ENCODE measurements around the gene TMCC2.

DNA sequence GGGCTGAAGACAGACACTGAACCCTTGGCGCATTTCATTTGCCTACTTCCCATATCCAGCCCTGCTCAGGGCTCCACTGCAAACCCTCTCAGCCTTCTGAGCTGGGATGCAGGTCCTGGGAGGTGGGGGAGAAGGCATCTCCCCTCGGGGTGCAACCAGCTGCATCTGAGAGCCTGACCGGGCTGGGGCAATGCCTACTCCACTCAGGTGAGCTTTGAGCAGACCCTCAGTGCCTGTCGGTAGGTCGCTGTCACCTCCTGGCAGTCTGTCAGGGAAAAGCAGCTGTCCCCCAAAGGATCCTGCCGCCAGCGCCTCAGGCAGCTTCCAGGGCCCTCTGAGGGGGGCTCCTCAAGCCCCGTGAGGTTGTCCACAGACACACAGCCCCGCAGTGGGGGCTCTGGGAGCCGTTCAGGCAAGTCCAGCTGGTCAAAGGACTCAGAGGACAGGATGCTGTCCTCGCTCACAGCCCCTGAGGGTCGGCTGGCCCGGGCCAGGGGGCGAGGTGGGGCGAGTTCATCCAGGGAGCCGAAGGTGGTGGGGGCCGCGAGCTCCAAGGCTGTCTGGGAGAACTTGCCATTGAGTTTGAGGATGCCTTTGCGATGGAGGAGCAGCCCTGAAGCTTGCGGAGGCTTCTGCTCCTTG is 75.6 kb downstream of the TMCC2 start:
- TF ChIP-seq, protein P1, sequence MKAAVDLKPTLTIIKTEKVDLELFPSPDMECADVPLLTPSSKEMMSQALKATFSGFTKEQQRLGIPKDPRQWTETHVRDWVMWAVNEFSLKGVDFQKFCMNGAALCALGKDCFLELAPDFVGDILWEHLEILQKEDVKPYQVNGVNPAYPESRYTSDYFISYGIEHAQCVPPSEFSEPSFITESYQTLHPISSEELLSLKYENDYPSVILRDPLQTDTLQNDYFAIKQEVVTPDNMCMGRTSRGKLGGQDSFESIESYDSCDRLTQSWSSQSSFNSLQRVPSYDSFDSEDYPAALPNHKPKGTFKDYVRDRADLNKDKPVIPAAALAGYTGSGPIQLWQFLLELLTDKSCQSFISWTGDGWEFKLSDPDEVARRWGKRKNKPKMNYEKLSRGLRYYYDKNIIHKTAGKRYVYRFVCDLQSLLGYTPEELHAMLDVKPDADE (IDR thresholded peaks at IDR 0.05) = no peak
- TF ChIP-seq, protein P2, sequence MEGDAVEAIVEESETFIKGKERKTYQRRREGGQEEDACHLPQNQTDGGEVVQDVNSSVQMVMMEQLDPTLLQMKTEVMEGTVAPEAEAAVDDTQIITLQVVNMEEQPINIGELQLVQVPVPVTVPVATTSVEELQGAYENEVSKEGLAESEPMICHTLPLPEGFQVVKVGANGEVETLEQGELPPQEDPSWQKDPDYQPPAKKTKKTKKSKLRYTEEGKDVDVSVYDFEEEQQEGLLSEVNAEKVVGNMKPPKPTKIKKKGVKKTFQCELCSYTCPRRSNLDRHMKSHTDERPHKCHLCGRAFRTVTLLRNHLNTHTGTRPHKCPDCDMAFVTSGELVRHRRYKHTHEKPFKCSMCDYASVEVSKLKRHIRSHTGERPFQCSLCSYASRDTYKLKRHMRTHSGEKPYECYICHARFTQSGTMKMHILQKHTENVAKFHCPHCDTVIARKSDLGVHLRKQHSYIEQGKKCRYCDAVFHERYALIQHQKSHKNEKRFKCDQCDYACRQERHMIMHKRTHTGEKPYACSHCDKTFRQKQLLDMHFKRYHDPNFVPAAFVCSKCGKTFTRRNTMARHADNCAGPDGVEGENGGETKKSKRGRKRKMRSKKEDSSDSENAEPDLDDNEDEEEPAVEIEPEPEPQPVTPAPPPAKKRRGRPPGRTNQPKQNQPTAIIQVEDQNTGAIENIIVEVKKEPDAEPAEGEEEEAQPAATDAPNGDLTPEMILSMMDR (conservative IDR thresholded peaks at IDR 0.05; ENCODE audit: low read depth in 2 of 2) = 0 out of 4 replicates have a peak, but pooled peaks of 1 of the 2 experiments have one; percentile 22
- no peak for TF ChIP-seq EZH2 (IDR thresholded peaks at IDR 0.05; ENCODE audit: low read depth, unreplicated experiment)

Data from GM23338 (cell line).